ENCODE measurements around the gene FXYD4.

GRCh38 chr10:43408331-43408709, 36.9 kb downstream of the FXYD4 start:
- TF ChIP-seq CTCF (IDR thresholded peaks at IDR 0.05) (no peak), POLR2A (IDR thresholded peaks at IDR 0.05) (no peak)
